A673 (cell line): Measurements from ENCODE around the gene SLC29A2. TPM values are rescaled to one million over a fixed set of nuclear protein-coding genes. Genes with fewer than 3 reads are reported as not detected.

Experiments used
- BruUV-seq: library from RNA; stranded (reverse); fragments of 400-500 nt; replicated peaks from 2 replicates; lab custom pipeline; 2021; lab: Mats Ljungman, UMichigan
- CTCF ChIA-PET: fragments of 300-600 bp; sonication (Branson Sonifier 250); formaldehyde crosslinking; loops from one replicate; lab custom pipeline; 2022; ENCODE audit warnings: antibody characterized with exemption; lab: Charles Lee
- POLR2A ChIA-PET: fragments of 300-600 bp; sonication (Branson Sonifier 250); formaldehyde crosslinking; loops from one replicate; lab custom pipeline; 2022; ENCODE audit warnings: antibody characterized with exemption; ENCODE audit not compliant: low non-redundant PET; lab: Charles Lee
- DNase-seq: peaks from one replicate; pipeline ENCODE4 v3.0.0-alpha.2; 2015; ENCODE audit warnings: low spot score
- H3K27ac ChIP-seq: fragments of 200-600 bp; sonication (generic); 2 replicates; pipeline ENCODE4 v1.5.1; 2016; ENCODE audit warnings: mixed run types, low read depth, mild to moderate bottlenecking, mixed read lengths, antibody characterized with exemption, low read length; ENCODE audit not compliant: poor library complexity, severe bottlenecking
- H3K27me3 ChIP-seq: fragments of 200-600 bp; sonication (generic); replicated peaks from 2 replicates; pipeline ENCODE4 v1.6.1; 2017; ENCODE audit warnings: mixed run types, low read depth, mild to moderate bottlenecking, mixed read lengths, antibody characterized with exemption, low read length; ENCODE audit not compliant: insufficient read depth, poor library complexity
- H3K36me3 ChIP-seq: fragments of 200-600 bp; sonication (generic); 2 replicates; pipeline ENCODE4 v1.6.1; 2016; ENCODE audit warnings: mixed run types, mild to moderate bottlenecking, mixed read lengths, antibody characterized with exemption, low read length; ENCODE audit not compliant: insufficient read depth, poor library complexity, severe bottlenecking
- H3K4me1 ChIP-seq: fragments of 200-600 bp; sonication (generic); 2 replicates; pipeline ENCODE4 v1.6.1; 2017; ENCODE audit warnings: mixed run types, mild to moderate bottlenecking, mixed read lengths, antibody characterized with exemption, low read length; ENCODE audit not compliant: insufficient read depth, poor library complexity, severe bottlenecking
- H3K4me3 ChIP-seq: fragments of 200-600 bp; sonication (generic); 2 replicates; pipeline ENCODE4 v1.5.1; 2016; ENCODE audit warnings: low read depth, mixed run types, mild to moderate bottlenecking, mixed read lengths, low read length; ENCODE audit not compliant: poor library complexity, severe bottlenecking
- H3K9me3 ChIP-seq: fragments of 200-600 bp; sonication (generic); 2 replicates; pipeline ENCODE4 v1.6.1; 2016; ENCODE audit warnings: mixed run types, low read depth, mild to moderate bottlenecking, mixed read lengths, antibody characterized with exemption, low read length; ENCODE audit not compliant: poor library complexity, severe bottlenecking
- CTCF ChIP-seq: fragments of 300-800, 200-600 bp; sonication (generic); conservative IDR thresholded peaks from 2 replicates; pipeline ENCODE4 v1.5.1; 2017; ENCODE audit warnings: low read depth, mild to moderate bottlenecking, antibody characterized with exemption, low read length, moderate library complexity, mixed read lengths
- EZH2 ChIP-seq: fragments of 200-600 bp; sonication (generic); IDR thresholded peaks from 2 replicates; pipeline ENCODE4 v1.6.1; 2017; ENCODE audit warnings: borderline replicate concordance, low read depth, mild to moderate bottlenecking, mixed read lengths, antibody characterized with exemption, low read length; ENCODE audit not compliant: poor library complexity, severe bottlenecking
- intact Hi-C: fragments of 100-400 bp; cut with micrococcal nuclease; formaldehyde crosslinking; loops from one replicate; pipeline ENCODE4 v1.10.0; 2022; ENCODE audit not compliant: unreplicated experiment
- total RNA-seq: library from RNA; stranded (reverse); gene quantifications from 2 replicates; pipeline ENCODE4 v1.2.3, GENCODE V29; 2021

Gene SLC29A2
- total RNA-seq, 1 experiment from 2014 or later, result 62.4 TPM

- Histone ChIP-seq H3K4me3 (no peak overlapping the region), H3K36me3 (no peaks in the 10 kb centered on the region), H3K9me3 (no peaks in the 10 kb centered on the region), H3K4me1 (peaks cover 4% of the 10 kb centered on the region), H3K27me3 (peaks cover 36% of the 10 kb centered on the region), H3K27ac (no peak overlapping the region)
- TF ChIP-seq CTCF (no peak), EZH2 (no peak)
- no TSS peak for BruUV-seq
- ChIA-PET POLR2A (interaction anchor here (0.6 kb wide), 1 partner anchor 91 kb away, joined by 5 read pairs; the partner anchor contains the start of gene CD248), CTCF (interaction anchor here (0.6 to 1.6 kb wide), 2 partner anchors 23 to 91 kb away, joined by 4 to 5 read pairs; partner anchors contain the start of gene CD248)
- intact Hi-C loops, result loop anchor here (1.0 to 5.0 kb wide), 5 partner anchors 23 to 425 kb away; partner anchors contain the start of gene MRPL11
- no peak for DNase-seq
Measured at GRCh38 chr11:66407651-66408050, 36.1 kb upstream of the SLC29A2 start.

GRCh38 chr11:66393954-66394353 is 22.4 kb upstream of the SLC29A2 start:
- BruUV-seq, result no TSS peak
- no peaks in the 10 kb centered on the region for H3K27me3 ChIP-seq
- no peaks in the 10 kb centered on the region for H3K36me3 ChIP-seq
- no peak for TF ChIP-seq EZH2
- TF ChIP-seq CTCF, result no peak
- no peak overlapping the region for H3K4me3 ChIP-seq
- ChIA-PET POLR2A (no interaction called here), CTCF (interaction anchor here (0.5 kb wide), 1 partner anchor 93 kb away, joined by 4 read pairs; no protein-coding TSS in a partner anchor)
- no peak for DNase-seq
- intact Hi-C loops, result no loop called here
- H3K9me3 ChIP-seq, result no peaks in the 10 kb centered on the region
- no peaks in the 10 kb centered on the region for H3K4me1 ChIP-seq
- no peak overlapping the region for H3K27ac ChIP-seq

- CTCF ChIA-PET, result no interaction called here
- no peak overlapping the region for H3K27ac ChIP-seq
- H3K4me3 ChIP-seq, result no peak overlapping the region
- intact Hi-C loops, result no loop called here
- BruUV-seq, result no TSS peak
- no peak for DNase-seq
- H3K4me1 ChIP-seq, result no peaks in the 10 kb centered on the region
- H3K27me3 ChIP-seq, result no peaks in the 10 kb centered on the region
- H3K9me3 ChIP-seq, result no peaks in the 10 kb centered on the region
- POLR2A ChIA-PET, result no interaction called here
- no peaks in the 10 kb centered on the region for H3K36me3 ChIP-seq
- TF ChIP-seq CTCF, result no peak
- no peak for TF ChIP-seq EZH2
Measured at GRCh38 chr11:66391322-66391721, 19.8 kb upstream of the SLC29A2 start.
